ENCODE results near the gene S1PR4. TPM values are rescaled to one million over a fixed set of nuclear protein-coding genes. Genes with fewer than 3 reads are reported as not detected.
"Not testable (repeated sequence)": the region's sequence is repeated elsewhere in the genome, so short reads cannot be mapped to it uniquely, and the experiment has no call there.

Gene S1PR4
- total and polyA plus RNA-seq, 2 experiments from 2014 or later: not detected

DNA sequence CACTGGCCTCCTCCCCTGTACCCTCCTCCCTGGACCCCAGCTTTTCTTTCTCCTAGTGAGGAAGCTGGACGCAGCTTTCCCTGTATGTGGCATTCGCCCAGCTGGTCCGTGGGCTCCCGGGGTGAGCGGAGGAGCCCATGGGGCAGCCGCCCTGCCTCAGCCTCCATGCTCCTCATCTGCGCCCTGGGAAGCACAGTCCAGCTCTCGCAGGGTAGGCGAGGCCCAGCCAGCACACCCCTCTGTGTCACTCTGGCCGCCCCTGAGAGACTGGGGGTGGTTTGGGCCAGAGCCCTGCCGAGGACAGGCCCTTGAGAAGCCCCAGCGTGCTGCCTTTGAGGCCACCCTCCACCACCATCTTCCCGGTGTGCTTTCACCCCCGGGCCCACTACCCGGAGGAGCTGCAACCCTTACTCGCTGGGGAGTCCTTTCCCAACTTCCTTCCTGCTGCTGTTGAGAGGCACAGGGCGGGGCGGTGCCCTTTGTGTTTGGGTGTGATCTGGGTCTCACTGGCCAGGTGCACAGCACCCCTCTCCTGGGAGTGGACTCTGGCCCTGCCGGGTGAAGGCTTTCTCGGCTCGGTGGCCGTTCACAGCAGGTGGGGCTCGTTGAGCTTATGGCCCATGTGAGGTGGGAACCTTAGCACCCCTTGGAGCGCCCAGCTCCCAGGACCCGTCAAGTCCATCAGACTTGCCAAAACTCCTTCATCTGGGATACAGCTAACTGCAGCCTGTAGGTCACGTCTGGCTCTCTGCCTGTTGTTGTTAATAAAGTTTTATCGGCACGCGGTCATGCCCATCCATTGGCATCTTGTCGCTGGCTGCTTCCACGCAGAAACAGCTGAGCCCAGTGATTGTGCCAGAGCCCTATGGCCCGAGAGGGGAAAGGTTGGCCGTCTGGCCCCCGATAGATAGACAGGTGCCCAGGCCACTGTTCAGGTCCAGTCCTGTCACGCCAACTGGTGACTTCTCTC is 10.3 kb downstream of the S1PR4 start:
- no peaks in the 10 kb centered on the region for H3K36me3 ChIP-seq
- no peak overlapping the region for H3K27ac ChIP-seq
- no peak for DNase-seq (ENCODE audit: low read depth in 1 of 2, low spot score in 1 of 2)
- H3K27me3 ChIP-seq: no peaks in the 10 kb centered on the region
- H3K9me3 ChIP-seq (ENCODE audit: low read depth): no peaks in the 10 kb centered on the region
- no peak overlapping the region for H3K4me3 ChIP-seq
- TF ChIP-seq, protein P1, sequence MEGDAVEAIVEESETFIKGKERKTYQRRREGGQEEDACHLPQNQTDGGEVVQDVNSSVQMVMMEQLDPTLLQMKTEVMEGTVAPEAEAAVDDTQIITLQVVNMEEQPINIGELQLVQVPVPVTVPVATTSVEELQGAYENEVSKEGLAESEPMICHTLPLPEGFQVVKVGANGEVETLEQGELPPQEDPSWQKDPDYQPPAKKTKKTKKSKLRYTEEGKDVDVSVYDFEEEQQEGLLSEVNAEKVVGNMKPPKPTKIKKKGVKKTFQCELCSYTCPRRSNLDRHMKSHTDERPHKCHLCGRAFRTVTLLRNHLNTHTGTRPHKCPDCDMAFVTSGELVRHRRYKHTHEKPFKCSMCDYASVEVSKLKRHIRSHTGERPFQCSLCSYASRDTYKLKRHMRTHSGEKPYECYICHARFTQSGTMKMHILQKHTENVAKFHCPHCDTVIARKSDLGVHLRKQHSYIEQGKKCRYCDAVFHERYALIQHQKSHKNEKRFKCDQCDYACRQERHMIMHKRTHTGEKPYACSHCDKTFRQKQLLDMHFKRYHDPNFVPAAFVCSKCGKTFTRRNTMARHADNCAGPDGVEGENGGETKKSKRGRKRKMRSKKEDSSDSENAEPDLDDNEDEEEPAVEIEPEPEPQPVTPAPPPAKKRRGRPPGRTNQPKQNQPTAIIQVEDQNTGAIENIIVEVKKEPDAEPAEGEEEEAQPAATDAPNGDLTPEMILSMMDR (IDR thresholded peaks at IDR 0.05; ENCODE audit: low read depth, low read length): no peak
- peaks cover 9% of the 10 kb centered on the region for H3K4me1 ChIP-seq (ENCODE audit: low read depth)

DNA sequence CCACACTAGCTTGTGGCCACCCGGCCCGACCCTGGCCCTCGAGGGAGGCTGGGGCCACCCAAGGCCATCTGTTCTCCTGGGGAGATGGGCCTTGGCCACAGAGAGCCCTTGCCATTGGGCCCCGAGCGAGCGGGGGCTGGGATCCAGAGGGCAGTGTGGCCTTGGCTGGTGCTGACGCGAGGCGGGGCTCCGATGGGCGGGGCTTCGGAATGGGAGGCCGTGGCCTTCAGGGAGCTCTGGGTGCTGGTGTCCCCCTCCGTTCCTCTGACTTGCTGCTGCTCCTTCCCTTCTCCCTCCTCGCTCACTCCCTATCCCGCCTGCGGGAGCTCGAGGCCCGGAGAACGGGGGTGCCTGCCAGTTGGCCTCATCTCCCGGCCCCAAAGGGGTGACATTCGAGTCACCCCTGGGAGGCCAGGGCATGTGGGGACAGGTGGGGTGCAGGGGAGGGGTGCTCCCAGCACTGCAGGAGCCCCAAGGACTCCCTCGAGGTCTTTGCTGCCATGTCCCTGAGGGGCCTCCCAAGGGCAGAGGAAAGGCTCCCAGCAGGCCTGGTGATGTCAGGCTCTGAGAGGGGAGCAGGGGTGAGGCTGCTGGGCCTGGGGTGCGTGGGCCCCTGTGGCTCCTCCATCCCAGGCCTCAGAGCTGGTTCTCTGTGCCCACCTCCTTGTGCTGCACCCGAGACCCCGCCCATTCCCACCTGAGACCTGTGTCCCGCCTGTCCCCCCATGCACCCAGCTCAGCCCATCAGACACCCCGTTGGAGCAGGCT is 11.3 kb downstream of the S1PR4 start:
- no peak overlapping the region for H3K4me3 ChIP-seq
- H3K4me1 ChIP-seq (ENCODE audit: low read depth): peaks cover 9% of the 10 kb centered on the region
- no peak for DNase-seq (ENCODE audit: low read depth in 1 of 2, low spot score in 1 of 2)
- no peaks in the 10 kb centered on the region for H3K9me3 ChIP-seq (ENCODE audit: low read depth)
- H3K27ac ChIP-seq: no peak overlapping the region
- no peaks in the 10 kb centered on the region for H3K36me3 ChIP-seq
- TF ChIP-seq, protein P1 (IDR thresholded peaks at IDR 0.05; ENCODE audit: low read depth, low read length): no peak
- no peaks in the 10 kb centered on the region for H3K27me3 ChIP-seq

DNA sequence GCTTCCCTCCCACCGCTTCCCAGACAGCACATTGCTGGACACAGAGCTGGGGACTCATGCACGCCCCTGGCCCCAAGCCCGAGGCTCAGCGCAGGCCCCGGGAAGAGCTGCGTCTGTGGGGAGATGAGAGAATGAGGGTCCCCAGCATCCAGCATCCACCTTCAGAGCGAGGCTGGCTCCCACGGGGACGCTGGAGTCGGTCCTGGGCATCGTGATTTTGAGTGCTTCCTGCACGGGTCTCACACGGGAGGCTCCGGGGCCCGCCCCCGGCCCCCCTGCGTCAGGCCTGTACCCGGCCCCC is 11.9 kb downstream of the S1PR4 start:
- TF ChIP-seq, protein P1 (IDR thresholded peaks at IDR 0.05; ENCODE audit: low read depth, low read length): no peak
- no peak overlapping the region for H3K27ac ChIP-seq

DNA sequence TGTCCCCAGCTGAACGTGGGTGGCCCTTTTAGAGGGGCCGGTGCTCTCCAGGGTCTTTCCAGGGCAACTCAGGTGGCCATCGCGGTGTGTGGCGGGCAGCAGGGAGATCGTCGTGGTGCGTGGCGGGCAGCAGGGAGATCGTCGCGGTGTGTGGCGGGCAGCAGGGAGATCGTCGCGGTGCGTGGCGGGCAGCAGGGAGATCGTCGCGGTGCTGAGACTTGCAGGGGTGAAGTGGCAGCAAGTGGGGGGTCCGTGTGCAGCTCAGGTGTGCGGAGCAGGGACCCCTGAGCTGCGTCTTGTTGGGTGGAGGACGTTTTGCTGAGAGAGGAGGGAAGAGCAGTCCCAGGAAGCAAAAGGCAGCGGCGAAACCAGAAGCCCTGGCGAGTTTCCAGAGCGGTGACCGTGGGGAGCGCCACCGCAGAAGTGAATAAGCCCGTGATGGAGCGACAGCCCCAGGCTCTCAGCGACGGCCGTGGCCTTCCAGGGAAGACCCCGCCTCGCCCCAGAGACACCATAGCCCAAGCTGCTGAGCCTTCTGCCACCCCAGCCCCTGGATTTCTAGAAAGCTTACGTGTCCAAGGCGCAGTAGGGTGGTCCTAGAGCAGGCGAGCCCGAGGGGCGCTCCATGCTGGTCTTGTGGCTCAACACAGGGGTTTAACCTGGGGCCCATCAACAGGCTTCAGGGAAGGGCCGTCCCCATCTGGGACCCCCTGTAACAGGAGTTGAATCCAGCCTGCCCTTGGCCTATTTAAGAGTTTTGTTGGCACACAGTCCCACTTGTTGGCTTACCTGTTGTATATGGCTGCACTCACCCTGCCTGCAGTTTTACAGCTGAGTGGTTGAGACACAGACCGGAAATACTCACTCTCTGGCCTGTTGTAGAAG is 12.6 kb downstream of the S1PR4 start:
- H3K4me3 ChIP-seq: no peak overlapping the region
- TF ChIP-seq, protein P1 (IDR thresholded peaks at IDR 0.05; ENCODE audit: low read depth, low read length): no peak
- peaks cover 9% of the 10 kb centered on the region for H3K4me1 ChIP-seq (ENCODE audit: low read depth)
- H3K9me3 ChIP-seq (ENCODE audit: low read depth): no peaks in the 10 kb centered on the region
- no peak for DNase-seq (ENCODE audit: low read depth in 1 of 2, low spot score in 1 of 2)
- H3K36me3 ChIP-seq: no peaks in the 10 kb centered on the region
- no peaks in the 10 kb centered on the region for H3K27me3 ChIP-seq
- no peak overlapping the region for H3K27ac ChIP-seq

More for the DNA sequence above, 11.9 kb downstream of the S1PR4 start:
- Histone ChIP-seq H3K36me3 (no peaks in the 10 kb centered on the region), H3K4me3 (no peak overlapping the region), H3K27me3 (no peaks in the 10 kb centered on the region), H3K4me1 (ENCODE audit: low read depth) (peaks cover 9% of the 10 kb centered on the region), H3K9me3 (ENCODE audit: low read depth) (no peaks in the 10 kb centered on the region)
- DNase-seq (ENCODE audit: low read depth in 1 of 2, low spot score in 1 of 2): no peak

DNA sequence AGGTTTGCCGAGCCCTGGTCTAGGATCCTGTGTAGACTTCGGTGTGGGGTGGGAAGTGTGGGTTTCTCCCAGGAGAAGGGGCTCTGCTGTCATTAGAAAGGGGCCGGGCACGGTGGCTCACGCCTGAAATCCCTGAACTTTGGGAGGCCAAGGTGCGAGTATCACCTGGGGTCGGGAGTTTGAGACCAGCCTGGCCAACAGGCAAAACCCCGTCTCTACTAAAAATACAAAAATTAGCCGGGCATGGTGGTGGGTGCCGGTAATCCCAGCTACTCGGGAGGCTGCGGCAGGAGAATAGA is 13.2 kb downstream of the S1PR4 start:
- H3K27me3 ChIP-seq; H3K9me3 ChIP-seq (ENCODE audit: low read depth); H3K36me3 ChIP-seq; H3K4me3 ChIP-seq; H3K27ac ChIP-seq; DNase-seq (ENCODE audit: low read depth in 1 of 2, low spot score in 1 of 2); H3K4me1 ChIP-seq (ENCODE audit: low read depth): not testable (repeated sequence)
